Tibial nerve (tissue), 3 donors: Measurements from ENCODE around the gene CAPG.

ENCODE experiments used
- POLR2A ChIP-seq, 2 donors: fragments of 450-650 bp; IDR thresholded peaks; one replicate each; pipeline ENCODE4 v1.6.1; 2017; ENCODE audit warnings: antibody characterized with exemption in 2 of 2, mild to moderate bottlenecking in 2 of 2, moderate library complexity in 2 of 2
- TF ChIP-seq, protein P1 (sequence below), 5 experiments: fragments of 200-600 bp in 3 of 5; fragments of 450-650 bp in 2 of 5; sonication (generic) in 3 of 5; IDR thresholded peaks; one replicate each; pipeline ENCODE4 v1.5.1; 2016 to 2019; ENCODE audit warnings: antibody characterized with exemption in 5 of 5, mild to moderate bottlenecking in 3 of 5, moderate library complexity in 2 of 5

DNA sequence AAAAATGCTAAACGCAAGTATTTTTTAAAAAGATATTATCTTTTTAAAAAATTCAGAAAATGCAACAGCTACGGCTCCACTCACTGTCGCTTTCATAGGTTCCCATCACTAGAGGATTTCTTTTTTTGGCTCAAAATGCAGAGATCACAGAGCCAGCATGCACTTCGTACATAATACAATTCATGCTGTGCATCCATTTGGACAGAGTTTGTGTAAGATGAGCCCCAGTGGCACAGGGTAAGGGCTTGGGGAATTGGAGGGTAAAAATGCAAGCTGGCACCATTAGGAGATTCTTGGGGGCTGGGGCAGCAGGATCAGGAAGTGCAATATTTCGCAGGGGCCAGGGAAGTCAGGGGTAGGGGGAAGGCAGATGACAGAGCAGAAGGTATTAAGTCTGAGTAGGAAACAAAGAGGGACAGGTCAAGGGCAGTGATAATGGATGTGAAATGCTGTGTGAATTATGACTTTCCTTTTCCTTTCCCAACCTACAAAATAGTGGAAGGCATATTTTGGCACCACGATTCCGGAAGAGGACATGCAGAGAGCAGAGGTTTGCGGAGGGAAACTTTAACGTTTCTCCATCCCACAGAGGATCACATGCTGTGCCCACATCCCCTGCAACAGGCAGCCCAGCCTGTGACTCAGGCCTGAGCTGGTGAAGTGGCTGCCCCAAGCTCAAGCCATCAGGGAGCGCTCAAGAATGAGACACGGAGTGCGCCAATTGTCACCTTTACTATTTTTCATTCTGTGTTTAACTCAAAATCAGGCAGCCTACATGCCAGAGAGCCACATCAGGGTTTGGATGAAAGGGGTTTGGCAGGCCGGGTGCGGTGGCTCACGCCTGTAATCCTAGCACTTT is 4.7 kb downstream of the CAPG start:
- TF ChIP-seq, protein P1, sequence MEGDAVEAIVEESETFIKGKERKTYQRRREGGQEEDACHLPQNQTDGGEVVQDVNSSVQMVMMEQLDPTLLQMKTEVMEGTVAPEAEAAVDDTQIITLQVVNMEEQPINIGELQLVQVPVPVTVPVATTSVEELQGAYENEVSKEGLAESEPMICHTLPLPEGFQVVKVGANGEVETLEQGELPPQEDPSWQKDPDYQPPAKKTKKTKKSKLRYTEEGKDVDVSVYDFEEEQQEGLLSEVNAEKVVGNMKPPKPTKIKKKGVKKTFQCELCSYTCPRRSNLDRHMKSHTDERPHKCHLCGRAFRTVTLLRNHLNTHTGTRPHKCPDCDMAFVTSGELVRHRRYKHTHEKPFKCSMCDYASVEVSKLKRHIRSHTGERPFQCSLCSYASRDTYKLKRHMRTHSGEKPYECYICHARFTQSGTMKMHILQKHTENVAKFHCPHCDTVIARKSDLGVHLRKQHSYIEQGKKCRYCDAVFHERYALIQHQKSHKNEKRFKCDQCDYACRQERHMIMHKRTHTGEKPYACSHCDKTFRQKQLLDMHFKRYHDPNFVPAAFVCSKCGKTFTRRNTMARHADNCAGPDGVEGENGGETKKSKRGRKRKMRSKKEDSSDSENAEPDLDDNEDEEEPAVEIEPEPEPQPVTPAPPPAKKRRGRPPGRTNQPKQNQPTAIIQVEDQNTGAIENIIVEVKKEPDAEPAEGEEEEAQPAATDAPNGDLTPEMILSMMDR (IDR thresholded peaks at IDR 0.05) = no peak
- no peak for TF ChIP-seq POLR2A (IDR thresholded peaks at IDR 0.05)
